Thyroid gland (tissue), 4 donors: ENCODE data around the gene SLC9B1.

ENCODE experiments used
- POLR2A ChIP-seq, 2 donors: fragments of 450-650 bp; IDR thresholded peaks; one replicate each; pipeline ENCODE4 v1.6.1; 2017; ENCODE audit warnings: antibody characterized with exemption in 2 of 2, mild to moderate bottlenecking in 2 of 2, moderate library complexity in 1 of 2
- TF ChIP-seq, protein P1 (sequence below), 6 experiments: fragments of 200-600 bp in 3 of 6; fragments of 450-650 bp in 3 of 6; sonication (generic) in 3 of 6; IDR thresholded peaks; one replicate each; pipeline ENCODE4 v1.5.1; 2016 to 2019; ENCODE audit warnings: antibody characterized with exemption in 6 of 6, mild to moderate bottlenecking in 2 of 6, inconsistent platforms in 1 of 6, moderate library complexity in 1 of 6

GRCh38 chr4:102935716-102936115 lies 83.8 kb downstream of the SLC9B1 start:
- TF ChIP-seq, protein P1, sequence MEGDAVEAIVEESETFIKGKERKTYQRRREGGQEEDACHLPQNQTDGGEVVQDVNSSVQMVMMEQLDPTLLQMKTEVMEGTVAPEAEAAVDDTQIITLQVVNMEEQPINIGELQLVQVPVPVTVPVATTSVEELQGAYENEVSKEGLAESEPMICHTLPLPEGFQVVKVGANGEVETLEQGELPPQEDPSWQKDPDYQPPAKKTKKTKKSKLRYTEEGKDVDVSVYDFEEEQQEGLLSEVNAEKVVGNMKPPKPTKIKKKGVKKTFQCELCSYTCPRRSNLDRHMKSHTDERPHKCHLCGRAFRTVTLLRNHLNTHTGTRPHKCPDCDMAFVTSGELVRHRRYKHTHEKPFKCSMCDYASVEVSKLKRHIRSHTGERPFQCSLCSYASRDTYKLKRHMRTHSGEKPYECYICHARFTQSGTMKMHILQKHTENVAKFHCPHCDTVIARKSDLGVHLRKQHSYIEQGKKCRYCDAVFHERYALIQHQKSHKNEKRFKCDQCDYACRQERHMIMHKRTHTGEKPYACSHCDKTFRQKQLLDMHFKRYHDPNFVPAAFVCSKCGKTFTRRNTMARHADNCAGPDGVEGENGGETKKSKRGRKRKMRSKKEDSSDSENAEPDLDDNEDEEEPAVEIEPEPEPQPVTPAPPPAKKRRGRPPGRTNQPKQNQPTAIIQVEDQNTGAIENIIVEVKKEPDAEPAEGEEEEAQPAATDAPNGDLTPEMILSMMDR (IDR thresholded peaks at IDR 0.05), result no peak
- no peak for TF ChIP-seq POLR2A (IDR thresholded peaks at IDR 0.05)
